Sigmoid colon (tissue), 4 donors: Measurements from ENCODE around the gene TUBB4A.

Experiments used
- POLR2A ChIP-seq, 2 donors: fragments of 450-650 bp; IDR thresholded peaks; one replicate each; pipeline ENCODE4 v1.6.1; 2016; ENCODE audit warnings: antibody characterized with exemption in 2 of 2, mild to moderate bottlenecking in 2 of 2, moderate library complexity in 2 of 2
- POLR2AphosphoS5 ChIP-seq, 4 donors: sonication (generic); formaldehyde crosslinking; IDR thresholded peaks; one replicate each; pipeline ENCODE4 v1.6.1; 2017; ENCODE audit warnings: antibody characterized with exemption in 4 of 4
- TF ChIP-seq, protein P1 (sequence below), 4 experiments: fragments of 450-650 bp in 3 of 4; fragments of 200-600 bp in 1 of 4; IDR thresholded peaks; one replicate each; pipeline ENCODE4 v1.5.1; 2016 to 2019; ENCODE audit warnings: antibody characterized with exemption in 4 of 4, mild to moderate bottlenecking in 3 of 4, moderate library complexity in 2 of 4

GRCh38 chr19:6499052-6499790 is 2.9 kb downstream of the TUBB4A start:
- TF ChIP-seq POLR2A (IDR thresholded peaks at IDR 0.05) = no peak
- TF ChIP-seq, protein P1, sequence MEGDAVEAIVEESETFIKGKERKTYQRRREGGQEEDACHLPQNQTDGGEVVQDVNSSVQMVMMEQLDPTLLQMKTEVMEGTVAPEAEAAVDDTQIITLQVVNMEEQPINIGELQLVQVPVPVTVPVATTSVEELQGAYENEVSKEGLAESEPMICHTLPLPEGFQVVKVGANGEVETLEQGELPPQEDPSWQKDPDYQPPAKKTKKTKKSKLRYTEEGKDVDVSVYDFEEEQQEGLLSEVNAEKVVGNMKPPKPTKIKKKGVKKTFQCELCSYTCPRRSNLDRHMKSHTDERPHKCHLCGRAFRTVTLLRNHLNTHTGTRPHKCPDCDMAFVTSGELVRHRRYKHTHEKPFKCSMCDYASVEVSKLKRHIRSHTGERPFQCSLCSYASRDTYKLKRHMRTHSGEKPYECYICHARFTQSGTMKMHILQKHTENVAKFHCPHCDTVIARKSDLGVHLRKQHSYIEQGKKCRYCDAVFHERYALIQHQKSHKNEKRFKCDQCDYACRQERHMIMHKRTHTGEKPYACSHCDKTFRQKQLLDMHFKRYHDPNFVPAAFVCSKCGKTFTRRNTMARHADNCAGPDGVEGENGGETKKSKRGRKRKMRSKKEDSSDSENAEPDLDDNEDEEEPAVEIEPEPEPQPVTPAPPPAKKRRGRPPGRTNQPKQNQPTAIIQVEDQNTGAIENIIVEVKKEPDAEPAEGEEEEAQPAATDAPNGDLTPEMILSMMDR (IDR thresholded peaks at IDR 0.05) = no peak
- no peak for TF ChIP-seq POLR2AphosphoS5 (IDR thresholded peaks at IDR 0.05)
